Epithelial cell of proximal tubule (primary cell): ENCODE measurements around the gene CYP39A1. TPM values are rescaled to one million over a fixed set of nuclear protein-coding genes. Genes with fewer than 3 reads are reported as not detected.

ENCODE experiments used
- DNase-seq: peaks from one replicate; pipeline ENCODE4 v3.0.0-alpha.2; 2011; ENCODE audit warnings: low read depth
- H3K4me3 ChIP-seq: 2 replicates; pipeline ENCODE4 v1.5.1; 2011; ENCODE audit warnings: low read depth, mild to moderate bottlenecking, low read length
- CTCF ChIP-seq: conservative IDR thresholded peaks from 2 replicates; pipeline ENCODE4 v1.5.1; 2012; ENCODE audit warnings: low read depth, mild to moderate bottlenecking, low read length
- total RNA-seq: library from RNA; depleted of rRNA; stranded (reverse); fragments of >200 nt; gene quantifications from 2 replicates; pipeline ENCODE4 v1.2.3, GENCODE V29; 2015

CYP39A1 gene
- total RNA-seq, 1 donor from 2014 or later, result 1.3 TPM

- TF ChIP-seq CTCF, result no peak
- DNase-seq, result no peak
- no peak overlapping the region for H3K4me3 ChIP-seq
Measured at GRCh38 chr6:46667377-46667776, 14.8 kb upstream of the CYP39A1 start.

- H3K4me3 ChIP-seq, result no peak overlapping the region
- TF ChIP-seq CTCF, result no peak
- no peak for DNase-seq
Measured at GRCh38 chr6:46661483-46661882, 8.9 kb upstream of the CYP39A1 start.

- H3K4me3 ChIP-seq, result no peak overlapping the region
- DNase-seq, result no peak
- TF ChIP-seq CTCF, result no peak
Measured at GRCh38 chr6:46657642-46658041, 5.0 kb upstream of the CYP39A1 start.

GRCh38 chr6:46655803-46656202 is 3.2 kb upstream of the CYP39A1 start:
- peak; percentile 46 for TF ChIP-seq CTCF
- DNase-seq, result no peak
- no peak overlapping the region for H3K4me3 ChIP-seq

- peak overlapping the region; percentile 95 for H3K4me3 ChIP-seq
- no peak for TF ChIP-seq CTCF
- DNase-seq, result no peak
Measured at GRCh38 chr6:46653439-46654195, 999 bp upstream of the CYP39A1 start.

GRCh38 chr6:46652232-46652602 is 401 bp downstream of the CYP39A1 start:
- no peak for TF ChIP-seq CTCF
- H3K4me3 ChIP-seq, result peak overlapping the region; percentile 95
- no peak for DNase-seq

GRCh38 chr6:46651816-46652215 is 802 bp downstream of the CYP39A1 start:
- no peak for DNase-seq

More at GRCh38 chr6:46651816-46652215, 802 bp downstream of the CYP39A1 start:
- H3K4me3 ChIP-seq, result peak overlapping the region; percentile 95
- TF ChIP-seq CTCF, result no peak
